A673 (cell line): ENCODE results near the gene ROBO2. TPM values are rescaled to one million over a fixed set of nuclear protein-coding genes. Genes with fewer than 3 reads are reported as not detected.

ENCODE experiments used
- BruUV-seq: library from RNA; stranded (reverse); fragments of 400-500 nt; replicated peaks from 2 replicates; lab custom pipeline; 2021; lab: Mats Ljungman, UMichigan
- CTCF ChIA-PET: fragments of 300-600 bp; sonication (Branson Sonifier 250); formaldehyde crosslinking; loops from one replicate; lab custom pipeline; 2022; ENCODE audit warnings: antibody characterized with exemption; lab: Charles Lee
- POLR2A ChIA-PET: fragments of 300-600 bp; sonication (Branson Sonifier 250); formaldehyde crosslinking; loops from one replicate; lab custom pipeline; 2022; ENCODE audit warnings: antibody characterized with exemption; ENCODE audit not compliant: low non-redundant PET; lab: Charles Lee
- DNase-seq: peaks from one replicate; pipeline ENCODE4 v3.0.0-alpha.2; 2015; ENCODE audit warnings: low spot score
- H3K27ac ChIP-seq: fragments of 200-600 bp; sonication (generic); 2 replicates; pipeline ENCODE4 v1.5.1; 2016; ENCODE audit warnings: mixed run types, low read depth, mild to moderate bottlenecking, mixed read lengths, antibody characterized with exemption, low read length; ENCODE audit not compliant: poor library complexity, severe bottlenecking
- H3K27me3 ChIP-seq: fragments of 200-600 bp; sonication (generic); replicated peaks from 2 replicates; pipeline ENCODE4 v1.6.1; 2017; ENCODE audit warnings: mixed run types, low read depth, mild to moderate bottlenecking, mixed read lengths, antibody characterized with exemption, low read length; ENCODE audit not compliant: insufficient read depth, poor library complexity
- H3K36me3 ChIP-seq: fragments of 200-600 bp; sonication (generic); 2 replicates; pipeline ENCODE4 v1.6.1; 2016; ENCODE audit warnings: mixed run types, mild to moderate bottlenecking, mixed read lengths, antibody characterized with exemption, low read length; ENCODE audit not compliant: insufficient read depth, poor library complexity, severe bottlenecking
- H3K4me1 ChIP-seq: fragments of 200-600 bp; sonication (generic); 2 replicates; pipeline ENCODE4 v1.6.1; 2017; ENCODE audit warnings: mixed run types, mild to moderate bottlenecking, mixed read lengths, antibody characterized with exemption, low read length; ENCODE audit not compliant: insufficient read depth, poor library complexity, severe bottlenecking
- H3K4me3 ChIP-seq: fragments of 200-600 bp; sonication (generic); 2 replicates; pipeline ENCODE4 v1.5.1; 2016; ENCODE audit warnings: low read depth, mixed run types, mild to moderate bottlenecking, mixed read lengths, low read length; ENCODE audit not compliant: poor library complexity, severe bottlenecking
- H3K9me3 ChIP-seq: fragments of 200-600 bp; sonication (generic); 2 replicates; pipeline ENCODE4 v1.6.1; 2016; ENCODE audit warnings: mixed run types, low read depth, mild to moderate bottlenecking, mixed read lengths, antibody characterized with exemption, low read length; ENCODE audit not compliant: poor library complexity, severe bottlenecking
- CTCF ChIP-seq: fragments of 300-800, 200-600 bp; sonication (generic); conservative IDR thresholded peaks from 2 replicates; pipeline ENCODE4 v1.5.1; 2017; ENCODE audit warnings: low read depth, mild to moderate bottlenecking, antibody characterized with exemption, low read length, moderate library complexity, mixed read lengths
- EZH2 ChIP-seq: fragments of 200-600 bp; sonication (generic); IDR thresholded peaks from 2 replicates; pipeline ENCODE4 v1.6.1; 2017; ENCODE audit warnings: borderline replicate concordance, low read depth, mild to moderate bottlenecking, mixed read lengths, antibody characterized with exemption, low read length; ENCODE audit not compliant: poor library complexity, severe bottlenecking
- intact Hi-C: fragments of 100-400 bp; cut with micrococcal nuclease; formaldehyde crosslinking; loops from one replicate; pipeline ENCODE4 v1.10.0; 2022; ENCODE audit not compliant: unreplicated experiment
- total RNA-seq: library from RNA; stranded (reverse); gene quantifications from 2 replicates; pipeline ENCODE4 v1.2.3, GENCODE V29; 2021

The ROBO2 gene
- total RNA-seq, 1 experiment from 2014 or later = 17.5 TPM

- Histone ChIP-seq H3K27me3 (no peaks in the 10 kb centered on the region), H3K4me3 (no peak overlapping the region), H3K27ac (no peak overlapping the region), H3K36me3 (no peaks in the 10 kb centered on the region), H3K9me3 (no peaks in the 10 kb centered on the region), H3K4me1 (no peaks in the 10 kb centered on the region)
- BruUV-seq = no TSS peak
- no peak for TF ChIP-seq CTCF
- ChIA-PET CTCF (no interaction called here), POLR2A (no interaction called here)
- intact Hi-C loops = no loop called here
- DNase-seq = no peak
Measured at GRCh38 chr3:77380136-77380535, 340.2 kb downstream of the ROBO2 start.

- TF ChIP-seq CTCF (no peak), EZH2 (no peak)
- ChIA-PET POLR2A (interaction anchor here (0.6 kb wide), 1 partner anchor 47 kb away, joined by 4 read pairs; no protein-coding TSS in a partner anchor), CTCF (no interaction called here)
- no TSS peak for BruUV-seq
- Histone ChIP-seq H3K4me3 (no peak overlapping the region), H3K27me3 (no peaks in the 10 kb centered on the region), H3K4me1 (no peaks in the 10 kb centered on the region), H3K9me3 (no peaks in the 10 kb centered on the region), H3K36me3 (no peaks in the 10 kb centered on the region), H3K27ac (no peak overlapping the region)
- no peak for DNase-seq
- intact Hi-C loops = no loop called here
Measured at GRCh38 chr3:77381431-77381830, 341.5 kb downstream of the ROBO2 start.

- ChIA-PET POLR2A (no interaction called here), CTCF (no interaction called here)
- TF ChIP-seq CTCF = no peak
- Histone ChIP-seq H3K4me3 (no peak overlapping the region), H3K27ac (peak overlapping the region; percentile 21), H3K4me1 (peaks cover 4% of the 10 kb centered on the region), H3K9me3 (no peaks in the 10 kb centered on the region), H3K27me3 (no peaks in the 10 kb centered on the region), H3K36me3 (no peaks in the 10 kb centered on the region)
- no TSS peak for BruUV-seq
- no peak for DNase-seq
- intact Hi-C loops = no loop called here
Measured at GRCh38 chr3:77392181-77392580, 352.3 kb downstream of the ROBO2 start.
